Inferior parietal cortex (tissue), 1 donor: ENCODE results near the gene HIBADH.
A peak's percentile ranks its signal among the peaks of the same experiment; 100 is the strongest.
"Not testable (repeated sequence)": the region's sequence is repeated elsewhere in the genome, so short reads cannot be mapped to it uniquely, and the experiment has no call there.

Experiments
- DNase-seq: peaks from one replicate; pipeline ENCODE4 v3.0.0-alpha.2; 2016; ENCODE audit errors: extremely low spot score

Gene HIBADH

DNA sequence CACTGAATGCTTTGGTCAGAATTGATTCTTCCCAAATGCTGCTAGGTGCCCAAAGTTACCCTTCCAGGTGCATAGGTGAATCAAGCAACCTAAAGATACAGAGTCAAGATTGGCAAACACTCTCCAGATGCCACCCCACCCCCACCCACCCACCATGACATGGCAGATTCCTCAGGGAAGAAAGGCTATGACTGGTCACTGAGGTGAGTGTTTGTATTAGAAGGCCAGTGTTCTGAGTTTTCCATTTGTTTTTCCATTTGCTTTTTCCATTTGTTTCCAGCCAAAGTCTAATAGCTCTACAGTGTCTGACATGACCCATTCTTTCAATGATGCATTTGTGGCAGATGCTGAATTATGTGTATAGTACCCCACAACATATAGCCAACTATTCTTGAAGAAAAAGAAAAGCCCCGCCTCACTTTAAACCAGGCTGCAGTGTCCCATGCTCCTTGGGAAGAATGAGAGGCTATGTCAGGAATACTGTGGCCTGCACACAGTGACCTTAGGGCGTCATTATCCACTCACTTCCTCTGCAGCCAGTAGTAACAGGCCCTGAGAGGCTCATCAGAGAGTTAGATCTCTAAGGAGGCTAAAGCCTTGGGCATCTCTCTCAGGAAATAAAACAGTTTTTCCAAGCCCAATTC, 16.1 kb upstream of the HIBADH start:
- no peak for DNase-seq

DNA sequence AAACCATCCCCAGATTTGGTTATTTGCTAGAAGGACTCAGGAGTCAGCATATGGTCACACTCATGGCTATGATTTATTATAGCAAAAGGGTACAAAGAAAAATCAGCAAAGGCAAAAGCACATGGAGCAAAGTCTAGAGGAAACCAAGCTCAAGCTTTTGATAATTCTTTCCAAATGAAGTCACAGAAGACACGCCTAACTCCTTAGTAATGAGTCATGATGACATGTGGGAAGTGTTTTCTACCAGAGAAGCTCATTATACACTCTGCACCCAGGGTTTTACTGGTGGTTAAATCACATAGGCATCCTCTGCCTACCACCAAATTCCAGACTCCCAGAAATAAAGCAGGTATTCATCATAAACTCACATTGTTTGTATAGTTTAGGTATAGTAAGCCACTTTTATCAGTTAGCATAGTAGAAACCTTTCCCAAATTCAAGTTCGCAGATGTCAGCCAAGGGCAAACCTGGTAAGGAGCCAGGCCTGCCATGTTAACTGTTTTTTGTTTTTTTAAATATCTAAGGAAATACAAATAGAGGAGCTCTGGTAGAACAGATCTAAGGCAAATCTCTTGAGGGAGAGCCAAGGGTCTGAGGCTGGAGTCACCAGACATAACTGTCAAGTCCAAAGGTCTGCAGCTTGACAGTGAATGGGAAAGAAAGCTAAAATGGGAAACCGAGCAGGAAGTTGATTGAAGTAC, 15.4 kb upstream of the HIBADH start:
- DNase-seq: no peak

DNA sequence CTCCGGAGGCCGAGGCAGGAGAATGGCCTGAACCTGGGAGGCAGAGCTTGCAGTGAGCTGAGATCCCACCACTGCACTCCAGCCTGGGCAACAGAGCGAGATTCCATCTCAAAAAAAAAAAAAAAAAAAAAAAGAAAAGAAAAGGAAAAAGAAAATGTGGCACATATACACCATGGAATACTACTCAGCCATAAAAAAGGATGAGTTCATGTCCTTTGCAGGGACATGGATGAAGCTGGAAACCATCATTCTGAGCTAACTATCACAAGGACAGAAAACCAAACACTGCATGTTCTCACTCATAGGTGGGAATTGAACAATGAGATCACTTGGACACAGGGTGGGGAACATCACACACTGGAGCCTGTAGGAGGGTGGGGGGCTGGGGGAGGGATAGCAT, 11.4 kb upstream of the HIBADH start:
- not testable (repeated sequence) for DNase-seq

DNA sequence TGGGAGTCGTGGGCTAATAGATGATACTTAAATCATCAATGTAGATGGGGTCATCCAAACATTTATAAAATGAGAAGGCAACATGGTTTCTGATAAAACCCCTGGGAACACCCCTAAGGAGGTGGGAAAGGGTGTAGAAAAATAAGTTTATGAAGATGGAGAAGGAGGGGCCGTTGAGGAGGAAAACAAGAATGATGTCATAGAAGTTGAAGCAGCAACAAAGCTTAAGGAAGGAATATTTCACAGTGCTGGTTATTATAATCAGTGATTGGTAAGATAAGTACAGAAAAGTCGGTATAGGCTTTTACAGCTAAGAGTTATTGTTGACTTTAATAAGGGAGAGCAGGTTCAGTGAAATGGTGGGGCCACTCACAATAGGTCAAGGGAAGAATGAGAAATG, 9.0 kb upstream of the HIBADH start:
- no peak for DNase-seq

DNA sequence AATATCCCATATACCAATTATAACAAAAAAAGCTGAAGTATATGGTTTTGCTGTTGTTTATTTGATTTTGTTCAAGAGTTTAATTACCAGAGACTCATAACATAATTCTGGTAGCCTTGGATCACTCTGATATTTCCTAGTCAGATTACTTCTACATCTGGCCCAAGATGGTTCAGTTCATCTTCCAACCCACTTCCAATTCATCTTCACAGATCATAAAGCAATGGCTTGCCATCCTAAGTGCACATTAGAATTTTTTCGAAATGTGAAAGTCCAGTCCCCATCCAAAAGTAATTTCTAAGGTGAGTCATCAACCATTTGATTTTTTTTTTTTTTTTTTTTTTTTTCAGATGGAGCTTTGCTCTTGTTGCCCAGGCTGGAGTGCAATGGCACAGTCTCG, 8.0 kb upstream of the HIBADH start:
- DNase-seq: no peak

DNA sequence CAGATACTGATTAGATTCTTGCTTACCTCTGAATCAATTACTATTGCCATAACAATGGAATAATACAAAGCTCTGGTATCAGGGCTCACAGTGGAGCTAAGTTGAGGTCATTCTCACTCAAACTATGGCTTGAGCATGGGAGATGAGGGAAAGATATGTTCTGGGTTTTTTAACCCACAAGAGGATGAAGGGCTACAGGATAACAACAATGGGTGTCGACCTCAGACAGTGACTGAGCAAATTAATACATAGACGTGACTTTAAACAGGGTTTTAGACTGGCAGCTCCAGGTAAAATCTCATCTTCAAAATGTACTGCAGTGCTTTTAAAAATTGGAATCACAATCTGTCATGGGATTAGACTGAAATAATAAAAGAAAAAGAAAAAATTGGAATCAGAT, 7.5 kb upstream of the HIBADH start:
- no peak for DNase-seq

DNA sequence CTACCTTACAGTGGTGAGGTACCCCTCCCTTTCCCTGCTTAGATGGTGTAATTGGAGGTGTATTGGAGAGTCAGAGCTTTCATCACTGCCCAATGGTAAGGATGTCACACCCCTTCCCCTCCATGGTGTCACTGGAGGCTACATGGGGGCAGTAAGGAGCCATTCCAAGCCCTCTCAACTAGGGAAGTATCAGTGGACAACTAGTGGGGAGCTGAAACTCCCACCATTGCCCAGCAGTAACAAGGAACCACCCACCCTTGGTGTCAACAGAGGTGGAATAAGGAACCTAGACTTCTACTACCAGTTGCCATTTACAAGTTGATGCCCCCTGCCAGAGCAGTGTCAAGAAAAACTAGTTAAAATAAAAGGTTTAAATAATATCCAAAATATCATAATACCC, 2.8 kb upstream of the HIBADH start:
- DNase-seq: no peak

DNA sequence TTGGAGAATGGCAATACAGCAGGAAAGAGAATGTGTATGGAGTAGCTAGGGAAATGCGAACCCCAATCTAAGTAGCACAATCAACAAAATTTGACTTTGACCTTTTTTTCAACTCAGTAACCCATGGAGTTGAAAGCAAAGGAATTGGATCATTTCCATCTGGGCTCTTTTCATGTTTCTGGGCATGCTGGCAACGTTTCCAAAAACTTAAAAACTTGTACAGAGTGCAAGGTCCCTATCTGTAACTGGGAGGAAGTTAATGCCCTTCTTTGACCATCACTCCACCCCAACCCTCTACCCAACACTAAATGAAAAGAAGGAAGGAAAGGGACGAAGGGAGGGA, 1.3 kb upstream of the HIBADH start:
- no peak for DNase-seq

DNA sequence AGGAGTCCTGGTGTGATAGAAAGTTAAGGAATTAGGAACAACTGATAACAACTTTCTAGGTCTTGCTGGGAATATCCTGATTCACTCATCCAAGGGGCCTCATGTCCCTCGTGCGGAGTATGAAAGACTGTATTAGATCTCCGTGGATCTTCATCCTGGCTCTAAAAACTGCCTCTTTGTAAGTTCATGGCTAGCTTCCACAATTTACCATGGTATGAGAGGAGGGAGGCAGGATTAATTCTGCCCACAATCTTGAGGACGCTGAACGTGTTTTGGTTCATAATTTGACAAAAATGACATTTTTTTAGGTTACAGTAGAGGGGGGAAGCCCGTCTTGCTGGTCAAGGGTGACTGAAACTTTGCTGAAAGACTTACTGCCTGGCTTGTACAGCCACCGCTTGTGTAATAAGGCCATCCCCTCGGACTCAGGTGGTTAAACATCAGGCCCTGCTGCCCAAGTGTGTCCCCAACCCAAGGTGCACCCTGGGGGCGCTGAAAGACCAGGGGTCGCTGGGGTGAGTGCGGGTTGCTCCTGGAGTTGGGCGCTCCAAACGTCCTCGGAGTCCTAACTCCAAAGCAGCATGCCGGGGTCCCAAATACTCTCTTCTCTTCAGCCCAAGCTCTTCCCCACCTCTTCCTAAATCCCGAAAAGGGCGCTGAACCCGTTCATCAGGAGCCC, 733 bp downstream of the HIBADH start:
- peak; percentile 25 for DNase-seq

DNA sequence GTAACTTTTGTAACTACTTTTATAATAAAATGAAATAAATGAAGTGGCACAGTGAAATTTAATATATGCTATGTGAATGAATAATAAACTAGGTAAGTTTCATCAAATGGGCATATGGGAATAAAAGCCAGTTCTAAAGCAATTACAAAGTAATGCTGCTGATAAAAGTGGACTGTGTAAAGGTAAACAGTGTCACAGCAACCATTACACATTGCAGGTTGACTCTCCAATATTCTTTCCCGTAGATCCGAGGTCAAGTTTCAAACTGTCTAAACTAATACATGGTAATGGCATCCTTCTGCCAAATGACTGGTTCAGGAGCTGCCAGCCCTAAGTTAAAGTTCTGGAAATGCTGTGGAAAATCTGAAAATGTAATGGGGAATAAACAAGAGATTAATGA, 6.0 kb downstream of the HIBADH start:
- DNase-seq: no peak

DNA sequence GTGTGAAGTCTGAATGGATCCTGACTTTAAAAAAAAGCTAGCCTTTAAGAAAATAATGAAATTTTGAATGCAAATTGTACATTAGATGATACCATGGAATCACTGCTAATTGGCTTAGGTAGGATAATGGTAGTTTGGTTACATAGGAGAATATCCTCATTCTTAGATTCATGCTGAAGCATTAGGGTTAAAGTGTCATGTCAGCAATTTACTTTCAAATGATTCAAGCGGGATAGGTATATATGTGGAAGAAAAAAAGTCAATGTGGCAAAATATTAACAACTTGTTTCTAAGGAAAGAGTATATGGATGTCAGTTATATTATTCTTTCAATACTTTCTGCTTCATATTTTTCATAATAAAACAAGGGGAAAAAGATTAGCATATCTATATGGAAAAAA, 7.5 kb downstream of the HIBADH start:
- no peak for DNase-seq

DNA sequence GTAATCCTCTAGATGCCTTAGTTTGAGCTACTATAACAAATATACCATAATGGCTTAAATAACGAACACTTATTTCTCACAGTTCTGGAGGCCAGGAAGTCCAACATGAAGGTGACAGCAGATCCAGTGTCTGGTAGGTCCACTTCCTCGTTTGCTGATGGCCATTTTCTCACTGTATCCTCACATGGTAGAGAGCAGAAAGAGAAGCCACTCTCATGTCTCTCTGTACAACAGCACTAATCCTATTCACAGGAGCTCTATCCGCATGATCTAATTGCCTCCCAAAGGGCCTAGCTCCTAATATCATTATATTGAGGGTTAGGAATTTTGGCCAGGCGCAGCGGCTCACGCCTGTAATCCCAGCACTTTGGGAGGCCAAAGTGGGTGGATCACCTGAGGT, 10.2 kb downstream of the HIBADH start:
- DNase-seq: no peak

DNA sequence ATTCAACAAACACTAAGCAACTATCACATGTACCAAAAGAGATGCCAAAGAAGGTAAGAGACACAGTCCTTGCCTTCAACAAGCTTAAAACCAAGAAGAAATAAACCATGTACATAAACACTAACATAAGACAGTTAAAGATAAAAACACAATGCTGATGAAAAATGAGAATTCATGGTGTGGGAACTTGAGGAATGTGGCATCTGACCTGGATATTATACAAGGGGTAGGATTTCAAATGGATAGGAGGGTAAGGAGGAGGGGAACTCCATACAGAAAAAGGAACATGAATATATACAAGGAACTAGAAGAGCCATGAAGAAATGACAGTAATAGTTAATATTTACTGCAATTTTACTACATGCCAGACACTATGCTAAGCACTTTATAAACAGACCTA, 11.0 kb downstream of the HIBADH start:
- no peak for DNase-seq

DNA sequence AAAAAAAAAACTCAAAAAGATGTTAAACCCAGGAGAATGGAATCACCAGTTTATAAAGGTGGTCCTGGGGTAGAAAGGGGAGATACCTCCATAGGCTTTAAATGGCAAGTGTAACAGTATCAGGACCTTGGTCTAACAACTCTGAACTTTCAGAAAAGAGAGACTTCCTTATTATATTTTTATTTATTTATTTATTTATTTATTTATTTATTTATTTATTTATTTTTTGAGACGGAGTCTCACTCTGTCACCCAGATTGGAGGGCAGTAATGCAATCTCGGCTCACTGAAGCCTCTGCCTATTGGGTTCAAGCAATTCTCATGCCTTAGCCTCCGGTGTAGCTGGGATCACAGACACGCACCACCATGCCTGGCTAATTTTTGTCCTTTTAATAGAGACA, 12.4 kb downstream of the HIBADH start:
- no peak for DNase-seq

DNA sequence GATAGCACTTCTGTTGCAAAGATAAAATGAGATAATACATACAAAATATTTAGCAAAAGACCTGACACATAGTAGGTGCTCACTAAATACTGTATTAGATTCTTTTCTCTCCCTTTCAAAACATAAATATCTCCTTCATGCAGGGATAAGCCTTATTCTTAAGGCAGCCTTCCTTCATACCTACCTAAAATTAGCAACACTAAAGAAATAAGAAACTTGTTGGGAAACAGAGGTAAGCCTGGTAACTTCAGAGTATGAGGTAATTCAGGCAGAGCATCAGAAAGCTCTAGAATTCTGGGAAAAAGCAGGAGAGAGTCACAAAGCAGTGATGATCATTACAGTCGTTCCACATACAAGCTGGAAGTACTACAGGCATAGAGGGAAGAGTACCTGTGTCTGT, 15.2 kb downstream of the HIBADH start:
- no peak for DNase-seq

DNA sequence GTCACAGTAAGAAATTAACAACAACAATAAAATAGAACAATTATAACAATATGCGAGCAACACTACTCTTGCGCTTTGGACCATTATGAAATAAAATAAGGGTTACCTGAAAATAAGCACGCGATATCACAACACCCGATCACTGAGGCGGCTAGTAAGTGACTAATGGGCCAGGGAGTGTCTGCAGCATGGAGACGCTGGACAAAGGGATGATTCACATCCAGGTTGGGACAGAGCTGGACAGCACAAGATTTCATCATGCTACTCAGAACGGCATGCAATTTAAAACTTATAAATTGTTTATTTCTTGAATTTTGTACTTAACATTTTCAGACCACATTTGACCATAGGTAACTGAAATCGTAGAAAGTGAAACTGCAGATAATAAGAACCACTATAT, 15.6 kb downstream of the HIBADH start:
- no peak for DNase-seq

DNA sequence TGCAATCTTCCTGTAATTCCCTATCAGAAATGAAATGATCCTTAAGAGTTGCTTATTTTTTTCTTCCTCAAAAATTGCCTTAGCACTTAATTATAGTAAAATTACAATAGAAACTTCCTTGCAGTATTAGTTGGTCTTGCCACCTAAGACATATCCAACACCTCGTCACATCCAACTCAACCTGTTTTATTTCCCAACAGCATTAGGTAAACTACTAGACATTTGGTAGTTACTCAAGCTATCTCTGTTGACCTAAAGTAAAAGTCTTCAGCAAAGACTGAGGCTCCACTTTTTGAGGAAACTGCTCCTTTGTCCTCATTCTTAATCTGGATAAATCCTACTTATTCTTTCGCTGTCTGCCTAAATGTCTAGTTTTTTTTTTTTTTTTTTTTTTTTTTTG, 20.4 kb downstream of the HIBADH start:
- no peak for DNase-seq

DNA sequence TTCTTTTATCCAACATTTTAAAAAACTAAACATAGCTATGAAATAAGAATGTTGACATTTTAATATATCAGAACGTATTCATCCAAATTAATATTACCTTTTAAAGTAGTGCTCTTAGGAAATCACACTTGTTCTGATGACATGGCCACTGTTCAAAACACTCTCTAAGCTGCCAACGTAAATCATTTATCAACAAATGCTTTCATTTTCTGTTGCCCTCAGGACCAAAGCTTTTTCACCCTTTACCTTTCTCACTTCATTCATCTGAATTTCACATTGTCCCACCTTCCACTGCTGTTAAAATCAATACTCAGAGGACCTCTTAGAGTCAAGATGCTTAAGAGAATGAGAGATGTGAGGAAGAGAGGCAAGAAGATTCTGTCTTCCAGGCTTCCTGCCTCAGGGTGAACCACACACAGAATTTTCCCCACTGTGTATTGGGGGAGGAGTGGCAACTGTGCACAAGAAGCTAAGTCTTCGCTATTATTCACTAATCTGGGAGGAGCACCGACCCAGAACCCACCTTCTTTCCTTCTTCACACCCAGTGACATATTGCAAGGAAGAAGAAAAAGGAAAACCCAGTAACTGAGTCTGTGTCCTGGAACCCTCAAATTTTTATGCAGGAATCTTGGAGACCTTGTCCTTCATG, 21.0 kb downstream of the HIBADH start:
- DNase-seq: no peak

DNA sequence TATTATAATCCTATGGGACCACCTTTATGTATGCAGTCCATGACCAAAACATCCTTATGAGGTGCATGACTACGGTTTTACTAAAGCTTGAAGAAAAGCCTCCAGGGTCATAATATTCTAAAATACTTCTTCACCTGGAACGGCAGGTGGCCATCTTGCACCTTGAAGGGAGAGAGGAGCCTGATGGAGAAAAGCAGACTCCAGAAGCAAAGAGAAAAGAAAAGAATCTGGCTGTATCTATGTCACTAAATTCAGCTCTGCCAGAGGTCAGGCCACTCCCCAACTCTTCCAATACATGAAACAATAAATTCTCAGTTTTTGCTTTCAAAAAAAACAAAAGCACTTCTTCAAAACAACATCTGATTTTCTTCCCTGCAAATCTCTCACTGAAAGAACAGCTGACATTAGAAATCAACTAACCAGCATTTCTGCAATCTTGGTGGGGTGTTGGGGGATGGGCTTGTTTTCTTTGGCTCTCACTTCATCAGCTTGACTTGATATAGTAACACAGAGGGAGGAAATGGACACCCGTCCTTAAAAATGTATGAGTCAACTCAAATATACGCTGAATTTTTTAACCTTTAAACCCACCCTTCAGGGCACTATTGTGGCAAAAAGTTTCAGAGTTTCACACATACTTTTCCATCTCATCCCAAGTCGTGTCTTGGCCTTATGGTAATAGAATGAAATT, 21.7 kb downstream of the HIBADH start:
- DNase-seq: no peak

DNA sequence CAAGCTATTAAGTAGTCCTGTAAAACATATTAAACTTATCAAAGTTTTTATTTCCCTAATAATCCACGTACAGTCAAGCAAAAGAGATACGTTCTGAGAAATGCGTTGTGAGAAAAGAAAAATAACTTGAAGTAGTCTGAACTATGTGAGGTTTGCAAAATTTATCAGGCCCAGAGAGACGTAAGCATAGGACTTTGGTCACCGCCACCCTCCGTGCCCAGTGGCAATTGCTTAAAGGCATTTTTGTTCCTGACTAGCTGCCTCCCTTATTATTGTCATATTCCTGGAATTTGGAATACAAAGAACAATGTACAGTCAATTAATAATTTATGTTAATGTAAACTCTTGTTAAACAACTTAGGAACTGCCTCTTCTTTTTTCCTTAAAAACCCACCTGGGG, 22.8 kb downstream of the HIBADH start:
- no peak for DNase-seq

DNA sequence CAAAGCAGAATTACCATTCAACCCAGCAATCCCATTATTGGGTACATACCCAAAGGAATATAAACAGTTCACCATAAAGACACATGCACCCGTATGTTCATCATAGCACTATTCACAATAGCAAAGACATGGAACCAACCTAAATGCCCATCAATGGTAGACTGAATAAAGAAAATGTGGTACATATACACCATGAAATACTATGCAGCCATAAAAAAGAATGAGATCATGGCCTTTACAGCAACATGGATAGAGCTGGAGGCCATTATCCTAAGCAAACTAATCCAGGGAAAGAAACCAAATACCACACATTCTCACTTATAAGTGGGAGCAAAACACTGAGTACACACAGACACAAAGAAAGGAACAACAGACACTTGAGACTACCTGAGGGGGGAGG, 23.6 kb downstream of the HIBADH start:
- DNase-seq: not testable (repeated sequence)

DNA sequence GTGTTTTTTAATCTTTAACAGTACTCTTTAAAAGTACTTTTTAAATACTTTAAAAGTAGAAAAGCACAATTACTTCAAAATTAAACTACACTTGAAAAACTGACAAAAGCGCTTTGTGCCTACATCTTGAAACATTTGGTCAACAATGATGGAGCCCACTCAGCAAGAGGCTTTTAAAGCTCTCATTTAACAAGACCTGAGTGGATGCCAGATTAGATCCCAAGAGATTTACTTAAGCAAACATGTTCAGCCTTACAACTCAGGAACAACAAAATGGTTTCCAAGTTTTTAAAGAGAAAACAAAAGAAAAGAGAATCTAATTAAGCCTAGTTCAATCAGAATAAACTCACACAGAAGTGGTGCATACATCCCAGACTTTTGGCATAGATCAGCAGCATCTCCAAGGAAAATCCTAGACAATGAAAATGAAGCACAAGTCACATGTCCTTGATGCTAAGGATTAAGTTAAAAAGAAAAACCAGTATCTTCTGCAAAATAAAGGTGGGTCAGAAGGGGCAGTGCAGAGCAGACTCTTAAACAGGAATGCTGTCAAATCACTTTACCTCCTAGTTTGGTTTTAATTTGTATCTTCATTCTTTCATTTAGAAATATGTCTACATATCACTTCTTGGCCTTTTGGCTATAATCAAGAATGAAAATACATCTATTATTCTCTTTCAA, 26.2 kb downstream of the HIBADH start:
- no peak for DNase-seq
